LoVo (cell line): ENCODE data around the gene MLIP.
"Not testable (repeated sequence)": the region's sequence is repeated elsewhere in the genome, so short reads cannot be mapped to it uniquely, and the experiment has no call there.

Experiments used
- DNase-seq: peaks from one replicate; pipeline ENCODE4 v3.0.0-alpha.2; 2016; ENCODE audit warnings: low spot score

The MLIP gene, protein sequence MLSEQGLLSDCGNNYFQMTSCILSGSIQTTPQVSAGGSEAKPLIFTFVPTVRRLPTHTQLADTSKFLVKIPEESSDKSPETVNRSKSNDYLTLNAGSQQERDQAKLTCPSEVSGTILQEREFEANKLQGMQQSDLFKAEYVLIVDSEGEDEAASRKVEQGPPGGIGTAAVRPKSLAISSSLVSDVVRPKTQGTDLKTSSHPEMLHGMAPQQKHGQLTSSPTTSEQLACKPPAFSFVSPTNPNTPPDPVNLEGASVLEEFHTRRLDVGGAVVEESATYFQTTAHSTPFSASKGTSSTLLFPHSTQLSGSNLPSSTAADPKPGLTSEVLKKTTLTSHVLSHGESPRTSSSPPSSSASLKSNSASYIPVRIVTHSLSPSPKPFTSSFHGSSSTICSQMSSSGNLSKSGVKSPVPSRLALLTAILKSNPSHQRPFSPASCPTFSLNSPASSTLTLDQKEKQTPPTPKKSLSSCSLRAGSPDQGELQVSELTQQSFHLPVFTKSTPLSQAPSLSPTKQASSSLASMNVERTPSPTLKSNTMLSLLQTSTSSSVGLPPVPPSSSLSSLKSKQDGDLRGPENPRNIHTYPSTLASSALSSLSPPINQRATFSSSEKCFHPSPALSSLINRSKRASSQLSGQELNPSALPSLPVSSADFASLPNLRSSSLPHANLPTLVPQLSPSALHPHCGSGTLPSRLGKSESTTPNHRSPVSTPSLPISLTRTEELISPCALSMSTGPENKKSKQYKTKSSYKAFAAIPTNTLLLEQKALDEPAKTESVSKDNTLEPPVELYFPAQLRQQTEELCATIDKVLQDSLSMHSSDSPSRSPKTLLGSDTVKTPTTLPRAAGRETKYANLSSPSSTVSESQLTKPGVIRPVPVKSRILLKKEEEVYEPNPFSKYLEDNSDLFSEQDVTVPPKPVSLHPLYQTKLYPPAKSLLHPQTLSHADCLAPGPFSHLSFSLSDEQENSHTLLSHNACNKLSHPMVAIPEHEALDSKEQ

DNA sequence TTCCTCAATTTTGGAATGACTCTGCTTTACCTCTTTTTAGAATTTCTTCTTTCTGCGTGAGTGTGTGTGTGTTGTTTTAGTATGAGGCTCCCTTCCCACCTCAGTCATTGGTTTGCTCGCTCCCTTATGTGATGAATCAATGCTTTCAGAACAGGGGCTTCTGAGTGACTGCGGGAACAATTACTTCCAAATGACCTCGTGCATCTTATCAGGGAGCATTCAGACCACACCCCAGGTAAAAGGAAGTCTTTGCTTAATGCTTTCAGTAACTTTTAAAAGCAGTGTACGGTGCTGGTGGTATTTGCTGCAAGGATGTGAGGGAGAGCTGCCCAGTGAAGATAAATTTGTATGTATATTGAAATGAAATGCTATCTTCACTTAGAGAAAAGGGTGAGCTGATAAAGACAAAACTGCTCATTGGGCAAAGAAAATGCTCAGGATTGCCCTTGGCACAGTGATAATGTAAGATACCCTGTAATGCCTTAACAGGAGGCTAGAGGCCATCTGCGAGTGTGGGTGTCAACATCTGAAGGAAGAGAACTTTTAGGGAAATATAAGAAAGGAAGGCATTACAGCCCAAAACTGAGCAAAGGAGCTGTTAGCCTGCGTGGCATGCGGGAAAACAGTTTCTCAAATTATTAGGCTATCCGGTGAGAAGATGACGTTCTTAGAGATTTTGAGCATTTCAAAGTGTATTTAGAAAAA lies at the start of gene MLIP:
Gene MLIP (plus strand): TSS at position 103 of the 705 bp plus-strand sequence. CDS start 37 bp downstream, at position 140.
- DNase-seq = no peak

DNA sequence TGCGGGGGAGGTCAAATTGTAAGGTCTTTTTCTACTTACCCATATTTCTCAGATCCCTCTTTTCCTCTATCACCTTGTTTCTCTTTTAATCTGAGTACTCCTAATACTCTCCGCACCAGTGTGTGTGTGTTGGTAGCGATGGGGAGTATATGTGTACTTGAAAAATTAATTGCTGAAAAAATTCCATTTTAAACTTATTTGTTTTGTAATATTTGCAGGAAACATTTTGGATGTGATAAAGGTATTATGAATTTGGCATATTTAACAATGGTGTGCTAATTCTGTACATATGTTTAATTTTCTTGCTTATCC lies 48.1 kb upstream of the MLIP start:
- DNase-seq = no peak

DNA sequence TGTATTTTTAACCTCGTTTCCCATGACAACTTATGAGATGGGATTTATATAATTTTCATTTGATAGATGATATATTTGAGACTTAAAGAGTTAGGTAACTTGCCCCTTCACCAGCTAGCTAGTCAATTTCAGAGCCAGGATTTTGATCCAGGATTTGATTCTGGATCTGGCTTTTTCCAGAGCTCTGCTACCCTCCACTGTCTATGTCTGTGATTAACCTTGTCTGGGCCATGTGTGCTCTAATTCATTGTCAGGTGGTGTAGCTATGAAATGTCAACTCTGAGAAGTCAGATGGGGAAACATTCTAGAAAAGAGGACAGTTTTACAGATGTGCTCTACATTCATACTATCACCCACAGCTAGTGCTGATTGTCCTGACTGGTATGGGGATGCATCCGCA lies 42.5 kb upstream of the MLIP start:
- DNase-seq = no peak

DNA sequence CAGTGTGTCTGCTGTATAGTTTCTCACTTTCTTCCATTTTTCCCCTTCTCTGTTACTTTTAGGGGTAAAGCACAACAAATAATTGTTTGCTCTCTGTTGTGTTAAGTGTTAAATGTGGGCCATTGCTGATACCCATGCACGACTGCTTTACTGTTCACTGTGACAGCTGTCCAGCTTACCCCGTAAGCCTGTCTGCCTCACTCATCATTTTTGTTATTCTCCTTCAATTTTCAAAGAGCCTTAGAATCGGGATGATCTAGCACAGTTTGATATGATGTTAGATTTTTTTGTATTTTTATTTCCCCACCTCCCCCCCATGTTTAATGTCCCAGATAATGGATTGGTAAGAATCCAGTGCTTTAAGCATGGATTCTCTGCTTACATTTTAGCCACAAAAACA lies 41.2 kb upstream of the MLIP start:
- DNase-seq = no peak

DNA sequence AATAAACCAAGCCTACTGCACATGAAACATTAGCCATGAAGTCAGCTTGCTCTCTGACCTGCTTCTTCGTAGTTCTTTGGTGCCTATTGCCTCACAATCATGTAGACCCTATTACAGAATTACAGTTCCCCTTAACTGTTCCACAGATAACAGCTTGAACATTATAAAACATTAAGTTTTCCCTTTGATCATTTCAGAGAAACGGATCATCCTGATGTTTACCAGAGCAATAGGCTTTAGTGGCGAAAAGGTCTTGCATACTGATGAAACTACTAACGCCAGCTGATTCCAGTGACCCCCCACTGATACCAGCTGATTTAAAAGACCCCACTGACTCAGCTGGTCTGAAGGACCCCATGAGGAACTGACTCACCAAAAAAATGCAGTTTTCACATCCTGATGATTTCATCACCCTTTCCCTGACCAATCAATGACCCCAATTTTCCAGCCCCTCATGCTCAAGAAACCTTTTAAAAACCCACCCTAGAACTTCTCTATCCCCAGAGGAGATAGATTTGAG lies 39.4 kb upstream of the MLIP start:
- no peak for DNase-seq

DNA sequence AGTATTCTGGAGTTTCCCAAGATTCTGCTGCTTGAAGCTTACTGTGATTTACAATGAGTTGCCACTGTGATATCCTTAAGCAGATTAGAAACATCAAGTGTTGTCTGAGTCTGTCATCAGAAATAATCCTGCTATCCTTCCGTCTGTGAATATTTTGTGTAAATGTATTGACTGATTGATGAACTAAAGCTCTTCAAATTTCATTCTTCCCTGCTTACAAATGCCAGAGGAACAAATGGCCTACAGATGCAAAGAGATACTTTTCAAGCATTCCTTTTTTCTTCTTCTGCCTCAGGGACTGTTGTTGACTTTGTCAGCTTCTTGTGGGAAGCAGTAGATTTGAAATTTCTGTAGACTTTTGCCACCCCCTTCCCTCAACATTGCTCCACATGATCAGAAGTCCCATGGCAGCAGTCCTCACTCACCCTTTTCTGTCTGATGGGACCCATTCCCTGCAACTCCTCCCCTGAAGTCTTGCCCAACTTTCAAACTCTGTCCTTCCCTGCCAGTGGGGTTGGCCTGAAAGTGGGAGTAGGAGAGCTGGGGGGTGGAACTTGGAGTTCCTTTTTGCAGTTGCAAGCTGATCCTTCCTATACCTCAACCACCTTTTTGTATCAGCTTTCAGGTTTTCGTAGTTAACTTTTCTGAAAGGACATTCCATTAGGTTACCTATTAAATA lies 38.5 kb upstream of the MLIP start:
- no peak for DNase-seq

DNA sequence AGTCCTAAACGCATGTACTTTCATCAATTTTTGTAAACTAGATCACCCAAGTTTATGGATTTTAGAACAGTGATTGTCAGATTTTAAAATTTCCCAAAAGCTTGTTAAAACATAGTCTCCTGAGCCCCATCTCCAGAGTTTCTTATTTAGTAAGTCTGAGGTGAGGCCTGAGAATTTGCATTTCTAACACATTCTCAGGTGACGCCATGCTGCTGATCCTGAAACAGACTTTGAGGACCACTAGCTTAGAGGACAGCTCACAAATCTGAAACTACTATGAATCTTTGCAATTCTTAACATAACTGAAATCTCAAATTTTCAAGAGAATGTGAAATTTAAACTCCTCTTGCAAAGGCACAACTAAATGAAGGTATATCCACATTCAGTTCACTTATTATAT lies 37.8 kb upstream of the MLIP start:
- DNase-seq = no peak

DNA sequence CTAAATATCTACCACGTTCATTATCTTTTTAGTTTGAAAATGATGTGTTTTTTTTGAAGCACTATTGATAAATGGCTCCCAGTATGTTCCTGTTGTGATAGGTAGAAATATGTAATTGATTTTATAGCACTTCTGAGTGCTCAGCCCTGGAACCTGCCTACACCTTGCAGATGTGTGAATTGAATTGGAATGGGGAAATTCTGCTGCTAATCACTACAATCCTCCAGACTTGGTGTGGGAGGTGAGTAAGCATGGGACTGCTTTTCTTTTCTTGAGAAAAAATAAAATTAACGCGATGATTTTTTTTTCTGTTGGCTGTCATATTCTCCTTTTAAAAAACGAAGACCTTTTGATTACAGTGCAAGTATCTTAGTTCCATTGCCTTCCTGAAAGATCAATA lies 37.1 kb upstream of the MLIP start:
- no peak for DNase-seq

DNA sequence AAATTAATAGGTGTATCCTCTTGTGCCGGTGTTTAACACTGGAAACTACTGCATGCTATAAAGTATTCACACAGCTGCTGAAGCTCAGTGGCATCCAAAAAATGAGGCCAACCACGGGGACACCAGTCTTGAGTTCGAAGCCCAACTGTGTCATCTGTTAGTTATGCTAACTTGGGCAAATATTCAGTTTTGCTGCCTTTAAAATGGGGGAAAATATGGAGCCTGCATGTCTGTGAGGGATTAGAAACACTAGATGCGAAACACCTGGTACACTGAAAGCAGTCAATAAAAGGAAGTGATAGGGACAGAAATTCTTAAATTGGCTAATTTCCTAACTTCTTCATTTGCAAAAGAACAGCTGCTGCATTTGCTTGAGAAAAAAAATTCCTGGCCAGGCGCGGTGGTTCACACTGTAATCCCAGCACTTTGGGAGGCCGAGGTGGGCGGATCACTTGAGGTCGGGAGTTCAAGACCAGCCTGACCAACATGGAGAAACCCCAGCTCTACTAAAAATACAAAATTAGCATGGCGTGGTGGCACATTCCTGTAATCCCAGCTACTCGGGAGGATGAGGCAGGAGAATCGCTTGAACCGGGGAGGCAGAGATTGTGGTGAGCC lies 36.6 kb upstream of the MLIP start:
- DNase-seq = no peak

DNA sequence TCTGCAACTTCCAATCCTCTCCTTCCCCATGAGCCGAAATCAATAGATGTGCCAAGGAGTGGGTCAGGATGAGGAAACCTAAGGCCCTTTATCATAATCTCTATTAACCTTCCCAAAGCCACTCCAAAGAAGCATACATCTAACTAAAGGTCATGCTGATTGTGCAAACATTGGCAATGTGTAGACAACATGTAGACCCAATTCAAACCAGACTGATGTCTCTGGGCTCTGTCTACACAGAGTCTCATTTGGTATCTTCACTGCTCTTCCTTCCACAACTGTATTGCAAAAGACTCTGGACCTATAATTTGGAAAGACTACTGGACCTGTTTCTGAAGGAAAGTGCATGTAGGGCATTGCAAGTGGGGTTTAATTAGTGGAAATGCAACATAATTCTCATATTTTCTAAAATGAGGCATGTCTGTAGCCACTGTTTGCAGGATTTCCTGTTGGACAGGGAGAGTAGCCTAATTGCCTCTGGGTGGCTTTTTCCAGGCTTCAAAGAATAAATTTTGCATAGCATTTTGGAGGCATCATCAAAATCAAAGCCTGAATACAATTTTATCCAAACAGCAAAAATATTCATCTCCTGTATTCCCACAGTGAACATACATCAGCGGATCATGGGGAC lies 35.0 kb upstream of the MLIP start:
- no peak for DNase-seq

DNA sequence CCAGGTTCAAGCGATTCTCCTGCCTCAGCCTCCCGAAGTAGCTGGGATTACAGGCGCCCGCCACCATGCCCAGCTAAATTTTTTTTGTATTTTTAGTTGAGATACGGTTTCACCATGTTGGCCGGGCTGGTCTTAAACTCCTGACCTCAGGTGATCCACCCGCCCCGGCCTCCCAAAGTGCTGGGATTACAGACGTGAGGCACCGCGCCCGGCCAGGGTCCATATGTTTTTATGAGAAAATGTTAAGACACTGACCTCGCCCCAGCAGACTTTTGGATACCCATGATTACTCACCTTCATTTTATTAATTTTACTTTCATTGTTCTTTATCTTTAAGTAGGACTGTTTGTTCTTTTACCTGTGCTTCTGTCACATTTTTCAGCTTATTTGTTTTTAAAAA lies 29.7 kb upstream of the MLIP start:
- not testable (repeated sequence) for DNase-seq

DNA sequence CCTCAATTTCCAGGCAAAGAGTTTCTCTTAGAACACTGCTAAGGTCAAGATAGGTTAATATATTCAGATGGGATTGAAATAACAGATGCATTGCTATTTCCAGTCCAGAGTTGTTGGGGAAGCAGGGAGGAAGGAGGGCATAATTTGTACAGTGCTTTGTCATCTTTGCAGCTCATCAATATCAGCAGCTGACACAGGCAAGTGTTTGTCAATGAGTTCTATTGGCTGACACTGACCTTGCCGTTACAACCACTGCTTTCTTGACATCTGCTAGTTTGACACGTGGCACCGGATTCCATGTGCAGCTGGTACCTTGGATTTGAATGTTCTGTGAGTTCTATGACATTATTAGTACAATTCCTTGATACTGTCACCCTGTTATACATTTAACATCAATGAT lies 28.0 kb upstream of the MLIP start:
- DNase-seq = no peak

DNA sequence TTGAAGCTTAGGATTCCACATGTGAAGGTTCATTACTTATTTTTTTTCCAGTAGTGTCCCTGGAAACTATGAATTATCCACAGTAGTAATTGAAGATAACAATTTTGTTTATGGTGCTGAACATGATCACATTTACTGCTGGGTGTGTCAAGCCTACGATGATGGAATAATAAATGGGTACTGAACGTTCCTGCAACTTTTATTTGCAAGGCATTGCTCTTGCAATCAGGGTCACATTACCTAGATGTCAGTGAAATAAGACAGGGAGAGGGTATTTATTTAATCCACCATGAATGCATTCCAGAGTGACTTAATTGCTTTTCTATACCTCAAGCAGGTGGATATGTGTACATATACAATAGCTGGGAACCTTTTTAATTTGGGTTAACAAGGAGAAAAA lies 27.0 kb upstream of the MLIP start:
- no peak for DNase-seq

DNA sequence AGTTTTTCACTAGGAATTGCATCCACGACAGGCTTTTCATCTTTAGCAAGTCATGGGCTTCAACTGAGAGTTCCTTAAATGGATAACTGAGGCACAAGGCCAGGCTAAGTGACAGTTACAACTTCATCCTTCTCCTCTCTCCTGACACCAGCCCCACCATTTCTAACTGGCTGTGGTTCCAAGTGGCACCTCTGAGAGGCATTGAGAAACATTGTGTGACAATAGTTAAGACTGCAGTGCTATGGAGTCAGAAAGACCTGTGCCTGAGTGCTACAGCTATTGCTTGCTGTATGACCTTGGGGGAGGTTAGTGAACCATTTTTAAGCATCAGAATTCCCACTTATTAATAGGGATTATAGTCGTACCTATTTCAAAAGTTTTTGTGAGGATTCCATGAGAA lies 26.2 kb upstream of the MLIP start:
- DNase-seq = no peak

DNA sequence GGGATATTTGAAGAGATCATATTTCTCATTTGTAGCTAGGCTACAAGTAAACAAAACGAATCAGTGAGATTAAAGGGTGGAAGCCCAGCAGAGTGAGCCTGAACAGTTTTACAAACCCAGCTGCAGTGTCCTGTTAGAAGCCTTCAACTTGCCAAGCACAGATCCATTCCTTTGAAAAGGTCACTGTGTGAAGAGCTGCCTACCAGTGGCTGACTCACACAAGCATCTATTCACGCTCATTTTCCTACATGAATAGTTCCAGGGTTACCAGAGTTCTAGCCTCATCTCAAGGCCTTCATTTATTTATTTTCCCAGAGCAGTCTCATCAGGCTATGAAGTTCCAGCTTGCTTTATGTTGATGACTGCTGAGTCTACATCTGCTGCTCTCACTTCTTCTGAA lies 25.7 kb upstream of the MLIP start:
- no peak for DNase-seq

DNA sequence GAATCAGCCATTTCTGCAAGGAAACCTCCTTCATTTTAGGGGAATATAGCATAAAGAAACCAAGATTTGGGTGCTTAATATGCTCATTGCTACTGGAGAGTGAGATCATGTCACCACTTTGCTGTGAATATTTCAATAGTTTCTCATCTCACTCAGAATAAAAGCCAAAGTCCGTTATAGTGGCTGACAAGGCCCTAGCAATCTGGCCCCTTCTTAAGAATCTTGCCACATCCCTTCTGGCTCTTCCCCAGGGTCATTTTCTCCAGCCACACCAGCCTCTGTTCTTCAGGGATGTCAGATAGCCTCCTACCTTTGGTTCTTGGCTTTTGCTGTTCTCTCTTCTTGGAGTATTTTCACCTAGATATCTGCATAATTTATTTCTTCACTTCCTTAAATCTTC lies 24.8 kb upstream of the MLIP start:
- no peak for DNase-seq

DNA sequence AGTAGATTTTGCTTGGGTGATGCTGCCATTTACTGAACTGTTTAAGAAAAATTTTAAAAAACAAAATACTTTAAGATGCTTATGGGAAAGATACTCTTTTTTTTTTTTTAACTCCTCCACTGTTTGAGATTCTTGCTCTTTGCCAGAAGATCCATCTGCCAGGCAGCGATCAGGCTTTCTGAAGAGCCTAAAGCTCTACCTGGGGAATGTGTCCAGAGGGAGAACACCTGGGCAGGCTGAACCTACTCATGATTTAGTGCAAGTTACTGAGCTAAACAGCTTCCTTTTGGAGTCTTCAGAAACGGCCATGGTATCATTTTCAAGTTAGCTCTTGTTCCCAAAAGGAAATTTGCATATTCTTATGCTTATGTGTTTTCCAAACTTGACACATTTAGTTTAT lies 23.5 kb upstream of the MLIP start:
- no peak for DNase-seq

DNA sequence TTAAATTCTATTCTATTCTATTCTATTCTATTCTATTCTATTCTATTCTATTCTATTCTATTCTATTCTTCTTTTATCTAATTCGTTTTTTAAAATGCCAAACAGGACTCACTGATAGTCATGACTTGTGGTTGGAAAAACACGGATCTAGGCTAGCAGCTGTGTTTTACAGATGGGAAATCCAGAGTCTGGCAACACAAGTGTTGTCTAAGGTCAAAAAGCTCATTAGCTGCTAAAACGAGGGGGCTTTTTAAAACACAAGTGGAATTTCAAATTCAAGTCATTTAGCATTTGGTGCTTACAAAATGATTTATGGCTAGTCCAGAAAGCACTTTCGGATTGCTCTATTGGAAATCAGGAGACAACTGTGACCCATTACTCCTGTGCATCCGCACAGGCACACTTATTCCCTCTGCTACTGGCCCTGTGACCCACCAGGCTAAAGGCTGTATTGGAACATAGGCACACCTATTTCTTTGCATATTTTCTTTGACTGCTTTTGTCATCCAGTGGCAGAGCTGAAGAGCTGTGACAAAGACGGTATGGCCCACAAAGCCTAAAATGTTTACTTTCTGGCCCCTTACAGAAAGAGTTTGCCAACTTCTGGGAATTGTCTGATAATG lies 17.8 kb upstream of the MLIP start:
- DNase-seq = no peak

DNA sequence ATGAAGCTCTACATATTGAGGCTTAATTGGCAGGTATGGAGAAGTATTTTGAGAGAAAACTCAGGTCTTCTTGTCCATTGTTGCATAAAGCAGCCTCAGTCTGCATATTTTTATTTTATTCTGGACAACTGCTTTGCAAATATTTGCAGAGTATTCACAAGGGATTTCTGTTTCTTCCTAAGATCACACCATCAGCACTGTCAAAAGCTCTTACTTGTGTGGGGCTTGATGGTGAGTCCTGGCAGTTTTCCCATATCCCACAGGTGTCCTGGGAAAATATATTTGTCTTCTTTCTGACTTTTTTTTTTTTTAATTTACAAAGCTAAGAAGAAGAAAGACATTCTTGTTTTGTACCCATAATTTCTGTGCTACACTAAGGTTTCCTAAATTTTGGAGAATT lies 16.9 kb upstream of the MLIP start:
- no peak for DNase-seq

DNA sequence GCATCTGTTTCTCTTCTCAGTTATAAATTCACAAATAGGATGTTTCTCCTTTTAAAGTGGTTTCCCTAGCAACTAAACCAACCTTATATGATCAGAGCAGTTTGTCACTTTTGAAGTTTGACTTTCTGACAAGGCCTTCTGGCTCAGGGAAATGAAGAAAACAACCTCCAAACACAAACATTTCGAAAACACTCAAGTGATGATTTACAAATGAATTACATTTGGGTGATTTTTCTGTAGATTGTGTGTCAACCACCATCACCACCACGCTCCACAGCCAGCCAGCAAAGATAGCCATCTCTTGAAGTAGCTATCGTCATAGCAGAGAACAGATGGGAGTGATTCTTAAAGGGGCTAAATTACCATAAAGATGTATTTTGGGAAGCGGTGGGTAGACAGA lies 16.5 kb upstream of the MLIP start:
- DNase-seq = no peak
